Measurements from ENCODE around the gene CCDC77. TPM values are rescaled to one million over a fixed set of nuclear protein-coding genes. Genes with fewer than 3 reads are reported as not detected.

Gene CCDC77
- total RNA-seq, 4 donors from 2014 or later = 4.3 to 7.8 (median 5.3) TPM

DNA sequence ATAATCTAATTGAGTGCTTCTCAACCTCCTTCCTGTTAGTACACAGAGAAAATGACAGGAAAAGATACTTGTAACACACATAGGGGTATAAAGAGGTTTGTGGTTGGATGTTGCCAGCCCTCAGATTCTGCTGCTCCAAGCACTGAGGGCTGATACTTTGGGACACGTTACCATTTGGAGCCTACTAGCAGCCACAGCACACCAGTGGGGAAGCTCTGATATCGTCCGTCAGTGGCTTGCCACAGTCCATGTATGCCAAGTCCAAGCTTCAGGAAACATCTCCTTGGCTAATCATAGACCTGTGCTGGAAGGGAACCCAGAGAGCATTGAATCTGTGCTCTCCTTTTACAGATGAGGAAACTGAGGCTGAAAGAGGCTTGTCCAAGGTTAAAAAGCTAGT is 80.6 kb downstream of the CCDC77 start:
- DNase-seq = no peak
- H3K36me3 ChIP-seq = no peaks in the 10 kb centered on the region
- TF ChIP-seq, protein P1, sequence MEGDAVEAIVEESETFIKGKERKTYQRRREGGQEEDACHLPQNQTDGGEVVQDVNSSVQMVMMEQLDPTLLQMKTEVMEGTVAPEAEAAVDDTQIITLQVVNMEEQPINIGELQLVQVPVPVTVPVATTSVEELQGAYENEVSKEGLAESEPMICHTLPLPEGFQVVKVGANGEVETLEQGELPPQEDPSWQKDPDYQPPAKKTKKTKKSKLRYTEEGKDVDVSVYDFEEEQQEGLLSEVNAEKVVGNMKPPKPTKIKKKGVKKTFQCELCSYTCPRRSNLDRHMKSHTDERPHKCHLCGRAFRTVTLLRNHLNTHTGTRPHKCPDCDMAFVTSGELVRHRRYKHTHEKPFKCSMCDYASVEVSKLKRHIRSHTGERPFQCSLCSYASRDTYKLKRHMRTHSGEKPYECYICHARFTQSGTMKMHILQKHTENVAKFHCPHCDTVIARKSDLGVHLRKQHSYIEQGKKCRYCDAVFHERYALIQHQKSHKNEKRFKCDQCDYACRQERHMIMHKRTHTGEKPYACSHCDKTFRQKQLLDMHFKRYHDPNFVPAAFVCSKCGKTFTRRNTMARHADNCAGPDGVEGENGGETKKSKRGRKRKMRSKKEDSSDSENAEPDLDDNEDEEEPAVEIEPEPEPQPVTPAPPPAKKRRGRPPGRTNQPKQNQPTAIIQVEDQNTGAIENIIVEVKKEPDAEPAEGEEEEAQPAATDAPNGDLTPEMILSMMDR (IDR thresholded peaks at IDR 0.05) = no peak
- TF ChIP-seq POLR2A (IDR thresholded peaks at IDR 0.05) = no peak
- H3K4me3 ChIP-seq = no peak overlapping the region
- H3K9me3 ChIP-seq = no peaks in the 10 kb centered on the region
- H3K27ac ChIP-seq = no peak overlapping the region
- intact Hi-C loops (cut with DNase I) = no loop called here
- peaks cover 0 to 3% (median 0%) of the 10 kb centered on the region in 3 donors for H3K4me1 ChIP-seq
- whole genome bisulfite sequencing, 2 donors = 65 to 90% methylated on average over 3 of the region's 3 CpGs
- peaks cover 0 to 10% (median 0%) of the 10 kb centered on the region in 4 donors for H3K27me3 ChIP-seq

- WGBS, 2 donors = 75 to 77% methylated on average over 8 of the region's 11 CpGs
- H3K36me3 ChIP-seq = no peaks in the 10 kb centered on the region
- intact Hi-C loops (cut with DNase I) = no loop called here
- peaks cover 0 to 3% (median 0%) of the 10 kb centered on the region in 3 donors for H3K4me1 ChIP-seq
- no peak overlapping the region for H3K27ac ChIP-seq
- peaks cover 0 to 10% (median 0%) of the 10 kb centered on the region in 4 donors for H3K27me3 ChIP-seq
- no peaks in the 10 kb centered on the region for H3K9me3 ChIP-seq
- H3K4me3 ChIP-seq = no peak overlapping the region
- TF ChIP-seq, protein P1 (IDR thresholded peaks at IDR 0.05) = no peak
- TF ChIP-seq POLR2A (IDR thresholded peaks at IDR 0.05) = no peak
- DNase-seq = no peak
Observed at GRCh38 chr12:484096-484495, 82.7 kb downstream of the CCDC77 start.

DNA sequence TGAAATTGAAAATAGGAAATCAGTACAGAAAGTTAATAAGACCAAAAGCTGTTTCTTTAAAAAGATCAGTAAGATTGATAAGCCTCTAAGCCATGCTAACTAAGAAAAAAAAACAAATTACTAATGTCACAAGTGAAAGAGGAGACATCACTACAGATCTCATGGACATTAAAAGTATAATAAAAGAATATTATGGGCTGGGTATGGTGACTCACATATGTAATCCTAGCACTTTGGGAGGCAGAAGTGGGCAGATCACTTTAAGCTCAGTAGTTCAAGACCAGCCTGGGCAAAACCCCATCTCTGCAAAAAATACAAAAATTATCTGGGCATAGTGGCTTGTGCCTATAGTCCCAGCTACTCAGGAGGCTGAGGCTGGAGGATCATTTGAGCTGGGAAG is 88.8 kb downstream of the CCDC77 start:
- Histone ChIP-seq H3K27ac (no peak overlapping the region), H3K4me1 (no peaks in the 10 kb centered on the region), H3K27me3 (no peaks in the 10 kb centered on the region), H3K9me3 (peaks cover 0 to 13% (median 4%) of the 10 kb centered on the region in 3 donors), H3K36me3 (no peaks in the 10 kb centered on the region), H3K4me3 (no peak overlapping the region)
- intact Hi-C loops (cut with DNase I) = no loop called here
- TF ChIP-seq, protein P1 (IDR thresholded peaks at IDR 0.05) = no peak
- TF ChIP-seq POLR2A (IDR thresholded peaks at IDR 0.05) = no peak
- no peak for DNase-seq

Other genes starting within 250 kb of the CCDC77 start
- gene SLC6A12, start 187.5 kb upstream of the CCDC77 start, total RNA-seq = under 1 TPM in 1 of 4 donors, not detected in 3; 0.57 TPM
- gene SLC6A13, start 138.8 kb upstream of the CCDC77 start, total RNA-seq = not detected
- 10 to 100 TPM; 20.5 to 56.6 (median 46.8) TPM for gene KDM5A, start 12.3 kb upstream of the CCDC77 start, total RNA-seq
- gene B4GALNT3, start 58.3 kb downstream of the CCDC77 start, total RNA-seq = 10 to 100 TPM in 3 of 4 donors, 1 to 10 TPM in 1; 9.7 to 45.3 (median 18.4) TPM

All from esophagus squamous epithelium (tissue), 5 donors.